Fibroblast of pulmonary artery (primary cell): Measurements from ENCODE around the gene RAB40C.

Source experiments
- DNase-seq: peaks from one replicate; pipeline ENCODE4 v3.0.0-alpha.2; 2010; ENCODE audit warnings: low read depth
- H3K4me3 ChIP-seq: replicated peaks from 2 replicates; pipeline ENCODE4 v1.5.1; 2011; ENCODE audit warnings: low read depth, mild to moderate bottlenecking, control low read depth, low read length, moderate library complexity
- TF ChIP-seq, protein P1 (sequence below): IDR thresholded peaks from 2 replicates; pipeline ENCODE4 v1.5.1; 2011; ENCODE audit warnings: mild to moderate bottlenecking, control low read depth, low read length, inconsistent platforms; ENCODE audit errors: missing control alignments

RAB40C gene

DNA sequence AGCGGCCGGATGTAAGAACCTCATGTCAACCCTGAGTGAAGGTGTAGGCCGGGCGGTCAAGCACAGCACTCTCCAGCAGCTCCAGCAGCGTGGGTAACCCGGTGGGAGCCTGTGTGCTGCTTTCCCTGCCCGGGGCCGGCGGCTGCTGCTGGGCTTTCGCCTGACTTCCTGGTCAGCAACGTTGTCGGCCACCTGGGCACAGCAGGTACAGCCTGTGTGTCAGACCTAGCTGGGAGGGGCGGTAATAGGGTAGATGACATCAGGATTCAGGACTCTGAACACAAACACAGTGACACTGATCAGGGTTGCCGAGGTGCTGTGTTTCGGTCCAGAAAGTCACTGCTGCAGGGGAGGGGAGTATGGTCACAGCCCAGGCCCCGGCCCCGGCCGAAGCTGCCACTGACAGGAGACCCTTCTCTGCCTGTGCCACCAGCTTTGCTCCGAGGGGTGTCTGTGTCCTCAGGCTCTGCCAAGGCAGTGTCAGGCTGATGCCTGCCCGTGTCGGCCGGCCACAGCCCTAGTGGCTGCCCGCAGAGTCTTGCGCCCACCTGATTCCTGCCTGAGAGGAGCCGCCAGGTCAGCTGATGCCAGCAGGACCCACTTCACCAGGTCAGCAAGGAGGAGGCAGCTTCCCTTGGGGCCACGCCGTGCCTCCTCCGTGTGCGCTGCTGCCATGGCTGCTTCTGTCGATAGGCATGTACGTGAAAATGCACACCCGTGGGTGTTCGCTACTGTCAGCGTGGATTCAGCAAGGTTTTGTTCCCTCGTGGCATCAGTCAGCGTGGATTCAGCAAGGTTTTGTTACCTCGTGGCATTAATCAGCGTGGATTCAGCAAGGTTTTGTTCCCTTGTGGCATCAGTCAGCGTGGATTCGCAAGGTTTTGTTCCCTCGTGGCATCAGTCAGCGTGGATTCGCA, 9.2 kb downstream of the RAB40C start:
- DNase-seq = no peak
- H3K4me3 ChIP-seq = no peak overlapping the region
- TF ChIP-seq, protein P1, sequence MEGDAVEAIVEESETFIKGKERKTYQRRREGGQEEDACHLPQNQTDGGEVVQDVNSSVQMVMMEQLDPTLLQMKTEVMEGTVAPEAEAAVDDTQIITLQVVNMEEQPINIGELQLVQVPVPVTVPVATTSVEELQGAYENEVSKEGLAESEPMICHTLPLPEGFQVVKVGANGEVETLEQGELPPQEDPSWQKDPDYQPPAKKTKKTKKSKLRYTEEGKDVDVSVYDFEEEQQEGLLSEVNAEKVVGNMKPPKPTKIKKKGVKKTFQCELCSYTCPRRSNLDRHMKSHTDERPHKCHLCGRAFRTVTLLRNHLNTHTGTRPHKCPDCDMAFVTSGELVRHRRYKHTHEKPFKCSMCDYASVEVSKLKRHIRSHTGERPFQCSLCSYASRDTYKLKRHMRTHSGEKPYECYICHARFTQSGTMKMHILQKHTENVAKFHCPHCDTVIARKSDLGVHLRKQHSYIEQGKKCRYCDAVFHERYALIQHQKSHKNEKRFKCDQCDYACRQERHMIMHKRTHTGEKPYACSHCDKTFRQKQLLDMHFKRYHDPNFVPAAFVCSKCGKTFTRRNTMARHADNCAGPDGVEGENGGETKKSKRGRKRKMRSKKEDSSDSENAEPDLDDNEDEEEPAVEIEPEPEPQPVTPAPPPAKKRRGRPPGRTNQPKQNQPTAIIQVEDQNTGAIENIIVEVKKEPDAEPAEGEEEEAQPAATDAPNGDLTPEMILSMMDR = no peak

DNA sequence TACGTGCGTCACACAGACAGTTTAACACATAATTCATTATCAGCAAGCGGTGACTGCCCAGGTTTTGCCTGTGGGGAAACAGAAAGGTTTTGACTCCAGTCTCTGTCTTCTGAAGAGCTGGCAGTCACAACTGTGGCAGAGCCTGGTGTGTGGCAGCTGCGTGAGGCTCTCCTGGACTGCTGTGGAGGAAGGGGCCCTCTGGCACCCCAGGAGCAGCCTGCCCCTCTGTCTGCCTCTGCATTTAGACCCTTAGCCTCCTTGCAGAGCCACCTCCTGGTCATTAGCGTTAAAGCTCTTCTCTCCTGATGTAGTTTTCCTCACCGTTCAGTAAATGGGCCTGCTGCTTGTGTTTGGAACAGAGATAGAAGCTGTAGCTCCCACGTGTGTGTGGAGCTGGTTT, 10.9 kb downstream of the RAB40C start:
- no peak overlapping the region for H3K4me3 ChIP-seq
- DNase-seq = peak; percentile 21
- TF ChIP-seq, protein P1 = peak; percentile 33

DNA sequence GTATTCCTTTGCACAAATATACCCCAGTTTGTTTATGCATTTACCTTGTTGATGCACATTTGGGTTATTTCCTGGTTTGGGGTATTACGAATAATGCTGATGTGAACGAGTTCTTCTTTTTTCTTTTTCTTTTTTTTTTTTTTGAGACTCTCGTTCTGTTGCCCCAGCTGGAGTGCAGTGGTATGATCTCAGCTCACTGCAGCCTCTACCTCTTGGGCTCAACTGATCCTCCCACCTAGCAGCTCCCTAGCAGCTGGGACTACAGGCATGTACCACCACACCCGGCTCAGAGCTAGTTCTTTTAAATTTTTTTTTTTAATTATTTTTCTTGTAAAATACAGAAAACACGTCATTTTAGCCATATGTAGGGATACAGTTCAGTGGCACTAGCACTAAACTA, 14.1 kb downstream of the RAB40C start:
- no peak overlapping the region for H3K4me3 ChIP-seq
- DNase-seq = no peak
- TF ChIP-seq, protein P1 = no peak

DNA sequence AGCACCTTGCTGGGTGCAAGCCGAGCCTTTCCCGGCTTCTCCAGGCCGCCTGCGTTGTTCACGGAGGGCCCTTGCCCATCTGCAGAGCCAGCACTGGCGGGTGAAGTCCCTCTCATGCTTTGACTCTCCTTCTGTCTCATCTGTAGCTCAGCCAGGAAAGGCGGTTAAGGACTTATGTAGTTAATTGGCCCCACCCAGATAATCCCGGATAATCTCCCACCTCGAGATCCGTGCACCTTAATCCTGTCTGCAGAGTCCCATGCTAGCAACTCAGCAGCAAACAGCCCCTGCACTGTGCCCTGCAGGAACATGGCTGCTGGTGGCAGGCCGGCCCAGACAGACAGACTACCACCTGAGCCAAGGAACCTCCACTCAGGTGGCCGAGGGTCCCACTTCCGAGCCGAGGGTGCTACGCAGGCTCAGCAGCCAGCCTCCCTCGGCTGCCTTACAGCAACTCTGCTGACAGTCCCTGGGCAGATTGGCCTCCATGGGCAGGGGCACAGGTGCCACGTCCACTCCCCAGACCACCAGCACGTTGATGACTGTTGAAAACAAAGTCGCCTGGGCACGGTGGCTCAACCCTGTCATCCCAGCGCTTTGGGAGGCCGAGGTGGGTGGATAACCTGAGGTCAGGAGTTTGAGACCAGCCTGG, 16.9 kb downstream of the RAB40C start:
- TF ChIP-seq, protein P1 = no peak
- no peak overlapping the region for H3K4me3 ChIP-seq
- no peak for DNase-seq

DNA sequence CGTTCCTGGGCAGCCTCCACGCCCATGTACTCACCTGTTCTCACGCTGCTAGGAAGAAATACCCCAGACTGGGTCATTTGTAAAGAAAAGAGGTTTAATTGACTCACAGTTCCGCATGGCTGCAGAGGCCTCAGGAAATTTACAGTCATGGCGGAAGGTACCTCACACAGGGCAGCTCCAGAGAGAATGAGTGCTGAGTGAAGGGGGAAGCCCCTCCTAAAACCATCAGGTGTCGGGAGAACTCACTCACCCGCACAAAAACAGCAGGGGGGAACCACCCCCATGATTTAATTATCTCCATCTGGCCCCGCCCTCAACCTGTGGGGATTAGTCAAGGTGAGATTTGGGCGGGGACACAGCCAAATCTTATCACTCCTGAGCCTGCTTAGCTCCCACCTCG, 18.2 kb downstream of the RAB40C start:
- no peak for DNase-seq
- no peak overlapping the region for H3K4me3 ChIP-seq
- TF ChIP-seq, protein P1 = no peak

DNA sequence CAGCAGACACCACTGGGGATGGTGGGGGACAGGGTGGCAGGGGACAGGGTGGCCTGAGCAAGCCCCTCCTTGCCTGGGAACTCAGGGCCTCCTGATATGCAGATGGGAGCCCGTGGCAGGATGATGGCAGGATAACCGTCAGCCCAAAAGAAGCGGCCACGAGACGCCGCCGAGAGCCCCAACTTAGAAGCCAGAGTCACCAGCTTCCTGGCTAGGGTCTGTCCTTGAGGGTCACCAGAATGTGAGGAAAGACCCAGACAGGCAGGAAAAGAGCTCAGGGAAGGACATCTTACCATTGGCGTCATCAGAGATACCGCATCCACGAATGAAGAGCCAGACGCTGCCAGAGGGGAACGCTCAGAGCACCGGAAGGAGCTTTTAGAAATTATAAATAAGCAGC, 19.4 kb downstream of the RAB40C start:
- TF ChIP-seq, protein P1 = no peak
- no peak for DNase-seq
- H3K4me3 ChIP-seq = no peak overlapping the region
